HUES64 (cell line): ENCODE results near the gene NTSR2.

ENCODE experiments used
- H3K27ac ChIP-seq: 2 replicates; pipeline ENCODE4 v1.7.0; 2013; ENCODE audit warnings: low read depth, low read length, inconsistent platforms
- H3K27me3 ChIP-seq: 2 replicates; pipeline ENCODE4 v1.6.1; 2013; ENCODE audit warnings: mild to moderate bottlenecking, low read length; ENCODE audit not compliant: insufficient read depth
- H3K36me3 ChIP-seq: 2 replicates; pipeline ENCODE4 v1.6.1; 2013; ENCODE audit warnings: mild to moderate bottlenecking, low read length; ENCODE audit not compliant: insufficient read depth
- H3K4me1 ChIP-seq: 2 replicates; pipeline ENCODE4 v1.6.1; 2013; ENCODE audit warnings: mild to moderate bottlenecking, low read length, moderate library complexity; ENCODE audit not compliant: insufficient read depth
- H3K4me3 ChIP-seq: 2 replicates; pipeline ENCODE4 v1.5.1; 2013; ENCODE audit warnings: mild to moderate bottlenecking, low read length, moderate library complexity
- H3K9ac ChIP-seq: 2 replicates; pipeline ENCODE4 v1.6.1; 2013; ENCODE audit warnings: mild to moderate bottlenecking, low read depth, low read length
- H3K9me3 ChIP-seq: 2 replicates; pipeline ENCODE4 v1.6.1; 2013; ENCODE audit warnings: low read depth, low read length; ENCODE audit not compliant: insufficient read depth
- WGBS: fragments of 150-250, 120-280 bp; methylation state at CpG from one replicate; pipeline ENCODE4 v1.1.7; 2013; ENCODE audit warnings: missing lambda C conversion rate; 5-methylcytosine and 5-hydroxymethylcytosine counted together

NTSR2 gene

DNA sequence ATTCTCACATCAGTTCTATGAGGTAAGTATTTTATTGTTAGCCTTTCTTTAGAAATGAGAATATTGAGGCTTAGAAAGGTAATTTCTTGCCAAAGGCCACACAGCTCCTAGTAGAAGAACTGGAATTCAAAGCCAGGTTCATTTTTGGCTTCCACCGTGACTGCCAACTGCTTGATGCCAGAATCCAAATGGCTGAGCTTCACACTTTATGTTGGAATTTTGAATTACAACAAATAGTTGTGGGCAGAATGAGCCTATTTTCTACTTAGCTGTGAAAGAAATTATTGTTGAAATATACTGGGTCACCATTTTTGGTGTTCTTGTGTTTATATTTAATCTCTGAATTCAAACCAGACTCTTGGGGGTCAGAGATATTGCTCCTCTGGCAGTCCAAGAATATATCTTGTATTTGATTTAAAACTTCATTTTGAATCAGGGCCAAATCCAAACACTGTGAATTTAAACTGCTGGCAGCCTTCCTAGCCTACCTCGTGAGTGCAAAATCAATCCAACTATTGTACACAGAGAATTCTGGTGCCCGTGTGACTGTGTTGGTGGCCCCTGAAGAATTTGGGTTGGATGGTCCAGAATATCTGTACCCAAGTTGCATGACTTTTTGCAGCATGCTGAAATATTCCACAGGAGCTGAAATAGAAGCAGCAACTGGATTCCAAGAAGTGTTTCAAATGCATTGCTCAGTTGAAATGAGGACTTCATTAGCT, 40.8 kb upstream of the NTSR2 start:
- no peak overlapping the region for H3K4me3 ChIP-seq
- no peak overlapping the region for H3K9ac ChIP-seq
- H3K4me1 ChIP-seq, result no peaks in the 10 kb centered on the region
- H3K9me3 ChIP-seq, result no peaks in the 10 kb centered on the region
- H3K36me3 ChIP-seq, result no peaks in the 10 kb centered on the region
- H3K27me3 ChIP-seq, result no peaks in the 10 kb centered on the region
- WGBS, result 91% methylated on average over 3 of the region's 3 CpGs
- H3K27ac ChIP-seq, result no peak overlapping the region

DNA sequence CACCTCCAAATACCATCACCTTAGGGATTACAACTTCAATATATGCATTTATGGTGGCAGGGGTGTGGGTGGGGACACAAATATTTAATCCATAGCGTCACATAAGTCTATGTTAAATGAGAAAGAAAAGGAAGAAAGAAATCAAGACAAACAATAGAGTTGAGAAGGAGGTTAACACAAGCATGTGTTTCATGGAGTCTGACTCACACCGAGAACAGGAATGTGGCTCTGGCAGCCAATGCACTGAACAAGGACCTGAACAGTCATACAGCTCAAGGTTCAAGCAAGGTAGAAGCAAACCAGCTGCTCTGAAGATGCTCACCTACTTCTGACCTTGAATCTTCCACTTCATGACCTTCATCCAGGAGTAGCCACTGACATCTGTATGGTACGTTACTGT, 40.2 kb upstream of the NTSR2 start:
- Histone ChIP-seq H3K27ac (no peak overlapping the region), H3K27me3 (no peaks in the 10 kb centered on the region), H3K9me3 (no peaks in the 10 kb centered on the region), H3K36me3 (no peaks in the 10 kb centered on the region), H3K4me1 (no peaks in the 10 kb centered on the region), H3K4me3 (no peak overlapping the region), H3K9ac (no peak overlapping the region)
- 88% methylated on average over 2 of the region's 3 CpGs for WGBS

- H3K9ac ChIP-seq, result no peak overlapping the region
- no peak overlapping the region for H3K27ac ChIP-seq
- no peaks in the 10 kb centered on the region for H3K27me3 ChIP-seq
- no peak overlapping the region for H3K4me3 ChIP-seq
- 95% methylated on average over 8 of the region's 8 CpGs for WGBS
- no peaks in the 10 kb centered on the region for H3K36me3 ChIP-seq
- H3K9me3 ChIP-seq, result no peaks in the 10 kb centered on the region
- no peaks in the 10 kb centered on the region for H3K4me1 ChIP-seq
These were observed 39.3 kb upstream of the NTSR2 start for GRCh38 chr2:11709293-11709692.

DNA sequence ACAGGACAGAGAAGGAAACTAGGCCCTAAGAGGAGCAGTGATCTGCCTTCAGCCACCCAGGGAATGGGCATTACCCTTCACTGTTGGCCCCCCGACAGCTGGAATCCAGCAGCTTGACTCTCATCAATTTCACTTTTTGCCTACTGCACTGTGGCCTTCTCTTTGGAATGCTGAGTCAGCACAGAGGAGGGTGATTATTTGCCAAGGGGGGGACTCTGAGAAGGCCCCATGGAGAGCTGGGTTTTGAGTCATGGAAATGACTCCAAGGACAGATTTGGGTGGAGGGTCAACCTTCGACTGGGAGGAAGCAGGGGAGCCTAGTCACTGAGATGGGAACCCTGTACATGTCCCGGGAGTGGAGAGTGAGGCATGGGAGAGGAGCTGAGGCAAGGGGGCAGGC, 38.1 kb upstream of the NTSR2 start:
- WGBS, result 88% methylated on average over 3 of the region's 3 CpGs
- H3K27ac ChIP-seq, result no peak overlapping the region
- H3K4me1 ChIP-seq, result no peaks in the 10 kb centered on the region

DNA sequence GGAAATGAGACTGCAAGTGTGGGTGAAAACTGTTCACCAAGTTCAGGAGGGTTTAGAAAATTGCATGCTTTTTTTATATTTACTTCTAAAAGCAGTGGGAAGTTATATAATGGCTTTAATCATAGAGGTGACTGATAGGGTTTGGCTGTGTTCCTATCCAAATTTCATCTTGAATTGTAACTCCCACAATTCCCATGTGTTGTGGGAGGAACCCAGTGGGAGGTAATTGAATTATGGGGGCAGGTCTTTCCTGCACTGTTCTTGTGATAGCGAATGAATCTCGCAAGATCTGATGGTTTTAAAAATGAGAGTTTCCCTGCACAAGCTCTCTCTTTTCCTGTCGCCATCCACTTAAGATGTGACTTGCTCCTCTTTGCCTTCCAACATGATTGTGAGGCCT, 35.7 kb upstream of the NTSR2 start:
- 91% methylated on average over 3 of the region's 3 CpGs for WGBS
- Histone ChIP-seq H3K27me3 (no peaks in the 10 kb centered on the region), H3K9me3 (no peaks in the 10 kb centered on the region), H3K4me1 (no peaks in the 10 kb centered on the region), H3K4me3 (no peak overlapping the region), H3K36me3 (no peaks in the 10 kb centered on the region), H3K9ac (no peak overlapping the region), H3K27ac (no peak overlapping the region)

More for the DNA sequence above, 38.1 kb upstream of the NTSR2 start:
- Histone ChIP-seq H3K27me3 (no peaks in the 10 kb centered on the region), H3K4me3 (no peak overlapping the region), H3K36me3 (no peaks in the 10 kb centered on the region), H3K9ac (no peak overlapping the region), H3K9me3 (no peaks in the 10 kb centered on the region)

GRCh38 chr2:11705063-11705462, 35.1 kb upstream of the NTSR2 start:
- Histone ChIP-seq H3K27me3 (no peaks in the 10 kb centered on the region), H3K36me3 (no peaks in the 10 kb centered on the region), H3K9ac (no peak overlapping the region), H3K4me3 (no peak overlapping the region), H3K27ac (no peak overlapping the region), H3K4me1 (no peaks in the 10 kb centered on the region), H3K9me3 (no peaks in the 10 kb centered on the region)
- 94% methylated on average over 4 of the region's 4 CpGs for WGBS

DNA sequence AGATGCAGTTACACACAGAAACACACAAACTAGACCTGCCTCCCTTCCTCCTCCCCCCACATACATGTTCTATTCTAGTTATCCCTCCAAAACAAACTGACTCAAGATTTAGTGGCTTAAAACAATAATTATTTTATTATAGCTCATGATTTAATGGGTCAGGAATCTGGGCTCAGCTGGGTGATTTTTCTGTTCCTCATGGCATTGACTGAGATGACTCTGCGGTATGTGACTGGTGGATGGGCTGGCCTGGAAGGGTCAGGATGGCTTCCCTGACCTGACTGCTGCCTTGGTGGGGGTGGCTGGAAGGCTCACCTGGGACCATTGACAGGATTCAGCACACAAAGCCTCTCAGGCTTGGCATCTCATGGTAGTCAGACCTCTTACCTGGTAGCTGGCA, 33.7 kb upstream of the NTSR2 start:
- no peak overlapping the region for H3K27ac ChIP-seq
- no peaks in the 10 kb centered on the region for H3K27me3 ChIP-seq
- no peak overlapping the region for H3K9ac ChIP-seq
- no peak overlapping the region for H3K4me3 ChIP-seq
- 98% methylated on average over 1 of the region's 1 CpG for WGBS
- no peaks in the 10 kb centered on the region for H3K4me1 ChIP-seq
- H3K36me3 ChIP-seq, result no peaks in the 10 kb centered on the region
- no peaks in the 10 kb centered on the region for H3K9me3 ChIP-seq

- 89% methylated on average over 2 of the region's 2 CpGs for WGBS
- Histone ChIP-seq H3K4me1 (no peaks in the 10 kb centered on the region), H3K9ac (no peak overlapping the region), H3K27me3 (no peaks in the 10 kb centered on the region), H3K9me3 (no peaks in the 10 kb centered on the region), H3K27ac (no peak overlapping the region), H3K36me3 (no peaks in the 10 kb centered on the region), H3K4me3 (no peak overlapping the region)
These were observed 33.0 kb upstream of the NTSR2 start for GRCh38 chr2:11702946-11703345.

DNA sequence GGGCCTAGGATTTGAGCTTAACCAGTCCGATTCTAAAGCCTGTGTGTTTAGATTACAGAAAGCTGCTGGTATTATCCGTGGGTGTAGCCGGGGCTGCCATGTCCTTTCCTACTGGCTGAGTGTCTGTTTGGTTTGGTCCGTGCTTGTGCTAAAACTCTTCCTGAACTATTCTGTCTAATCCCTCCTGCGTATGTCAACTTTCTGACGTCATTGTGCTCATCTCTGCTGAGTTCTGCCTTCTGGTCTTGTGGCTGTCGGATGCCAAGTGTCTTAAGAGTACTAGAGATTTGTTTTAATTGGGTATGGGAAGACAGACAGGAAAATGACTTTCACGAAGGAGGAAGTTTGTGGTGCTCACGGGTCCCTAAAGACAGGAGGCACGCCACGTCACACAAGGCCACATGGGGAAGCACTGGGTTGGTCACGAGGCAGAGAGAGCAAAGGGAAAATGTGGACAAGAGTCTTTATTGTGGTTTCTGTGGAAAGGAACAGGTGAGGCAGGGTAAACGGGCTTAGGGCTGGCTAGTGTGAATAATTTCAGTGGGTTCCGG, 31.8 kb upstream of the NTSR2 start:
- H3K9ac ChIP-seq, result no peak overlapping the region
- no peaks in the 10 kb centered on the region for H3K27me3 ChIP-seq
- no peak overlapping the region for H3K27ac ChIP-seq
- 86% methylated on average over 14 of the region's 14 CpGs for WGBS
- no peaks in the 10 kb centered on the region for H3K9me3 ChIP-seq
- H3K4me1 ChIP-seq, result no peaks in the 10 kb centered on the region
- no peak overlapping the region for H3K4me3 ChIP-seq
- no peaks in the 10 kb centered on the region for H3K36me3 ChIP-seq

DNA sequence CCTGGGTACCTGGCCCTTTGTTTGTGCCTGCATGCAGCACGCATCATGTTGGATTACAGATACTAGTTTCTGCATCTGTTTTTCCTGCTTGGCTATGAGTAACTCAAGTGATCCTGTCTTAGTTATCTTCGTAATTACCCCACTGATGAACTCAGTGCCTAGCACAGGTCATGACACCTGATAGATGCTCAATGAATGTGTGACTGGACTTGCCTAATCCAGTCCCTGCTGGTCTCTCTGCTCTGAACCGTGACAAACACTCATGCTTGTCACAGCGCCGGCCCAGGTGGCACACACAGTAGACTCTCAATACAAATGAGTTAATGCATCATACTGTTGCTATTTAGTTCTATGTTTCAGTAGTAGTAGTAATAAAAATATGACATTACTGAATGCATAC, 31.2 kb upstream of the NTSR2 start:
- no peaks in the 10 kb centered on the region for H3K27me3 ChIP-seq
- H3K4me3 ChIP-seq, result no peak overlapping the region
- no peak overlapping the region for H3K9ac ChIP-seq
- no peaks in the 10 kb centered on the region for H3K36me3 ChIP-seq
- no peaks in the 10 kb centered on the region for H3K9me3 ChIP-seq
- 94% methylated on average over 5 of the region's 5 CpGs for WGBS
- no peaks in the 10 kb centered on the region for H3K4me1 ChIP-seq
- no peak overlapping the region for H3K27ac ChIP-seq

DNA sequence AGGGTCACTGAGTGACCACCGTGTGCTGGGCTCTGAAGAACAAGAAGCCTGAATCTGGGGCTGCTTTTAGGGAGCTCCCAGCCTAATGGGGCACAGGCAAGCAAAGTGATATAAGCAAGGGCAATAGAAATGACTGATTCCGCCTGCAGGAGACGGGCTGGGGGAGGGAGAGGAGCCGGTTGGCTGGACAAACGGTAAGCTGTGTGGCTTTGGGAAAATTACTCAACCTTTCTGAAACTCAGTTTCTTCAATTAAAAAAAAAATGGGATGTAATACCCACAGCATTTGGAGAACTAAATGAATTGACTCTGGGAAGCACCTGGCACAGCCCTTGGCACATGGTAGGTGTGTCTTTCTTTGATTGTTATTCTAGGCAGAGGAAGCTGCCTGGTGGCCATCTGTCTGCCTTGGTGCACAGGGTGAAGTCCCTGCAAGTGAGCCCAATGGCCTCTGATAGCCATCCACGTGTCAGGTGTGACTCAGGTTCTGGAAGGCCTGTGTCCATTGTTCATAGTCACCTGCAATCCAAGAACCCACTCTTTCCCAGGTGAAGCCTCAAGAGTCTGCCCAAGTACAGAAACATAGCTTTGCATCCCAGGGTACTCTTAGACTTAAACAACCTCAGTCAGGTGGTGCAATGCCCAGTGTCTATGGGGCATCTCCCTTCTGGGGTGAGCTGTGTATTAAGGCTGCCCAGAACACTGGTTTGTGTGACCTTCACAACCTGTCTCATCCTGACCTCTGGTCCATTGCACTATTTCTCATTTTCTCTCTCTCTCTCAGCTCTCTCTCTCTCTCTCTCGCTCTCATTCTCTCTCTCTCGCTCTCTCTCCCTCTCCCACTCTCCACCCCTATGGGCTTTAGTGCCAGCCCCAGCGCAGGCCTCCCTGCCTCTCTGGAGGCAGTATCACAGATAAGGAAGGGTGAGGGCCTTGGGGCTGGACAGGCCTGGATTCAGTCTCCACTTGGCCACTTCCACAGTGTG, 30.0 kb upstream of the NTSR2 start:
- Histone ChIP-seq H3K36me3 (no peaks in the 10 kb centered on the region), H3K27ac (no peak overlapping the region), H3K27me3 (no peaks in the 10 kb centered on the region), H3K9me3 (no peaks in the 10 kb centered on the region), H3K4me1 (no peaks in the 10 kb centered on the region), H3K4me3 (no peak overlapping the region), H3K9ac (no peak overlapping the region)
- WGBS, result 77% methylated on average over 9 of the region's 9 CpGs
